ENCODE results near the gene ADSS1.
"Not testable (repeated sequence)": the region's sequence is repeated elsewhere in the genome, so short reads cannot be mapped to it uniquely, and the experiment has no call there.

The ADSS1 gene

DNA sequence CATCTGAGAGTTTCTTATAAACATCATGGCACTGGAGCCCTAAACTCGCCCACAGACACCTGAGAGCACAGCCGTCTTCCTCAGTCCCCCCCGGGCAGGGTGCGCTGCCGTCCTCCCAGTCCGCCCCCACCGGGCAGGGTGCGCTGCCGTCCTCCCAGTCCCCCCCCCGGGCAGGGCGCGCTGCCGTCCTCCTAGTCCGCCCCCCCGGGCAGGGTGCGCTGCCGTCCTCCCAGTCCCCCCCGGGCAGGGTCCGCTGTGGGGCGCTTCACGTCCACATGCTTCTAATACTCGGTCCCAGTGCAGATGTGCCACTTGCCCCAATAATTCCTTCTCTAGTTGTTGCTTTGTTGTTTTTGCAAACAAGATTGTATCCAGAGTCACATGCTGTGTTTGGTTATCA, 6.9 kb upstream of the ADSS1 start:
- DNase-seq (ENCODE audit: low read depth in 3 of 3) = no peak

DNA sequence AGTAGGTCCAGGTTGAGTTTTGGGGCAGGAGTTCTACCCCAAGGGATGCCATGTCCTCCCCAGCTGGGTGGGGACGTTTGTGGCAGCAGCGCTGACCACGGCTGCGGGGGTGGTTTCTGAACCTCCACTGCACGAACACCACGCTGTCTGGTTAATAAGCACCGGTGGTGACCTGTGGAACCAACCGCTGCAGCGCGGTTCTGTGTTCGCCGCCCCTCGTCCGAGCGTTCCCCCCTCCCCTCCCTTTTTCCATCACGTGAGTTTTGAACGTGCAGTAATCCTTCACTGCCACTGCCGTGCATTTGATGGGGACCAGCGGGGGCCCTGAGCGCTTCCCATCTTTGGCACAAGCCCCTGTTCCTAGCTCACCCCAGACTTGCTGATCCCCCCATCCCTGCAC, 6.4 kb upstream of the ADSS1 start:
- no peak for DNase-seq (ENCODE audit: low read depth in 3 of 3)

DNA sequence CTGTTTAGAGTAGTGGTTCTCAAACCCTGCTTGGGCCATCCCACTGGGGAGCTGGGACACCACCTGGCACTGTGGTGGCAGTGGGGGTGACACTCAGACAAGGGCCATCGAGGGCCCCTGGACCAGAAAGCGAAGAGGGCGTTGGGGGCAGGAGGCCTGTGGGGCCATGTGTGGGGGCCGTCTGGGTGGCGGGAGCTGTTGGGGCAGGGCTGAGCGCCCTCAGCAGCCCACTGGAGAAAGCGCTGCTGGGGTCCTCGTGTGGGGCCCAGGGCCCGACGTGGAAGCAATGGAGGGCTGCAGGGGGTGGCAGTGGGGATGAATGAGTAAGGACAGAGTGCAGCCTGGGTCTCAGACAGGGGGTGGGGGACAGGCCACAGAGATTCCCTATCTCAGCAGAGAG, 5.9 kb upstream of the ADSS1 start:
- DNase-seq (ENCODE audit: low read depth in 3 of 3) = no peak

DNA sequence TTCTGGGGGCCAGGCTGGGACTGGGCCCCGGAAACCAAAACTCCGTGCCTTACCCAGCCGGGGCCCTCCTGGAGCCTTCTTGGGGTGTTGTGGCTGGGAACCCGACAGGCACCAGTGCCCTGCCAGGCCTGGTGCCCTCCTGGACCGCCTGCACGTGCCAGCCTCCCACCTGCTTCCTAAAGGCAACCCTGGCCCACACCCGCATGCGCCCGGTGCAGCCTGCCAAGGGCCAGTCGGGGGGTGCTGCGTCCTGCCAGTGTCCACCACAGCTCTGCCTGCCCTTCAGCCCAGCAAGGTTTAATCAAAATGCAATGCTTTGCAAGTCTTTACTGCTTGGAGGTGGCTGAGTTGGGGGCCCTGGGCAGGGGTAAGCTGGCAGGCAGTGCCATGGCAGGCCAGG, 5.2 kb upstream of the ADSS1 start:
- DNase-seq (ENCODE audit: low read depth in 3 of 3) = no peak

DNA sequence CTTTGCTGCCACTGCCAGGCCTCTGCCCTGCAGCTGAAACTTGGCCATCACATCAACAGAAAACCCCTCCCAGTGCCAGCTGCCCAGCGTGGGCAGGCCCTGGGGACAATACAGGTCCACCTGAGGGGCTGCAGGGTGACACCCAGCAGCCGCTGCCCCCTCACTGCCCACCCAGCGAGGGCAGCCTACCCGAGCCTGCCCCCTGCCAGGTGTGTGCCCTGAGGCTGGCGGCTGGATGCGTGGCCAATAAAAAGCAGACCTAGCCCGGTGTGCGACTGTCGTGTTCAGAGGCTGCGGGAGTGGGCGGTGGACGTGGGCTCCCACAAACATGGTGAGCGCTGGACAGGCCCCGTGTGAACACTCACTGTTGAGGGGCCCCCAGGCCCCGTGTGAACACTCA, 4.7 kb upstream of the ADSS1 start:
- DNase-seq (ENCODE audit: low read depth in 3 of 3) = no peak

DNA sequence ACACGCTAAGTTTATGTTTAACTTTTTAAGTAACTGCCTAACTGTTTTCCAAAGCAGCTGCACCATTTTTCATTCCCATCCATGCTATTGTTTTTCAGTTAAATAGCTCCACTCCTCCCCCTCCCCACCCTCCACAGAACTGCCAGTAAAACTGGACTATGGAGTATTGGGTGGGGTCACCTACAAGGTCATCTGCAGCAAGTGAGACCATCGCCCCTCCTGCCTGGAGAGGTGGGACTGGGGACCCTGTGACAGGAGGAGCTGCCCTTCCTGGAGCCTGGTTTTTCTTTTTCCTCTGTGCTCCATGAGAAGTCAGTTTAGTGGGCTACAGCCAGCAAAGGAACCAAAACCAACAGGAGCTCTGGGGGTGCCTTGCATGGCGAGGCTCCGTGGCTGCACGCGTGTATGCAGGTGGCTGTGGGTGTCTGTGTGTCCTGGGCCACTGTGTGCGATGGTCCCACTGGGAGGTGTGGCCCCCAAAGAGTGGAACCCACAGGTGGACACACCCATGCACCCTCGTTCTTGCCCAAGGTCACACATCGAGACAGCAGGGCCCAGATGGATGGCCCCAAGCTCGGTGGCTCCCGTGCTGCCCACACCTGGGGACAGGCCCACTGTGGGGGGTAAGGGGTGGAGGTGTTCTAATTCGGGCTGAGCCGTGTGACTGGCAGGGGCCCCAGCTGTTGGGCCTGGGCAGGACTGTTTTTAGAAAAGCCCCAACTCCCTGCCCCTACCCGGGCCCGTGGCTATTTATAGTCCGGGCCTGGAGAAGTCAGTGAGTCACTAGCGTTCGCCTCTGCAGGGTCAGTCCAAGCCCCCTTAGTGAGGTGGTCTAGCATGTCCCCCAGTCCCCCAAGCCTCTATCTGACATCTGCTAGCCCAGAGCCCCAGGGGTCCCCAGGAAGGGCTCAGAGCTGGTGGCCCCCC, 2.3 kb upstream of the ADSS1 start:
- no peak for DNase-seq (ENCODE audit: low read depth in 3 of 3)

DNA sequence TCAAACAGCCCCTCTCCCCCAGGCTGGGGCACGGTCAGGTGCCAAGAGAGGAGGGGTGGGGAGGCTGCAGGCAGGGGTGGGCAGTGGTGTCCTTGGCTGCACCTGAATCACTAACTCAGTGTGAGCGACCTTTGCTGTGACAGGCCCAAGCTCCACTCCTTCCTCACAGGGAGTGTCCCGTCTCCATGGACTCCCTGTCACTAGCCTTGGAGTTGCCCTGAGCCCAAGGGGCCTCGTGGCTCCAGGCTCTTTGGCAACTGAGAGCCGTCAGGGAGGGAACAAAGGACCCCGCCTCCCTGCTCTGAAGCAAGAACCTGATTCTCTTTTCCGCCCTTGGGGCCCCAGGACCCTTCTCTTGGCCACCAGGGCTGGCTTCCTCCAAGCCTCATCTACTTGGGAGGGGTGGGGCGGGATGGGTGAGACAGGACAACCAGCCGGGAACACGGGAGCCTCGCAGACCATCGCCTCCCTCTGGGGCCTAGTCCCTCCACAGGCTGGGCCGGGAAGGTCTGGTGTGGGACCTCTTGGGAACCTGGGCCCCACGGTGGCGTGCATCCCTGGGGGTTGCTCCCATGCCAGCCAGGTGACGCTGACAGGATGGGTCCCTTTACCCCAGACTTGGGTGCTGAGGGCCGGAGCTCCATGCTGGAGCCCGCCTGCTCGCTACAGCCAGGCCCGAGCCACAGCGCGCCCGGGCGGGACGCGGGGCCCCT, 935 bp upstream of the ADSS1 start:
- no peak for DNase-seq (ENCODE audit: low read depth in 3 of 3)

DNA sequence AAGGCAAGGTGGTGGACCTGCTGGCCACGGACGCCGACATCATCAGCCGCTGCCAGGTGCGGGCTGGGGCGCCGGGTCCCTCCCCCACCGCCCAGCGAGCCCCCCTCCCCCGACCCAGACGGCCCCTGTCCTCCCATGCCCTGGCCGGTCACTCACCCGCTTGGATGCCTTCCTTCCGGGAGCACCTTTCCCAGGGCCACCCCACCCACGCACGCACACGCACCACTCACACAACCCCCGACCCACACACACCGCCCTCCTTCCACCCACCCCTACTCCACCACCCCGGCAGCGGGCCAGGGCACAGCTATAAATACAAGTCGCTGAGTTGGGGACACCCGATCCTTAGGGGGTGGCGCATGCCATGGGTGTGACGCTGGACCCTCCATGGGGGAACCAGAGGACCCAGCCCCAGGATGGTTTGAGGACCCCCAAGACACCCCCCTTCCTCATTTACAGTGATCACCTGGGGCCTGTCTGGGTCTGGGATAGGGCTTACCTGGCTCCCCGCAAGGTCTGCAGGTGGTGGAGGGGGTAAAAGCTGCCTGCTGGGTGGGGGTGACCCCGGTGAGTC, 465 bp downstream of the ADSS1 start:
- DNase-seq (ENCODE audit: low read depth in 3 of 3) = no peak

DNA sequence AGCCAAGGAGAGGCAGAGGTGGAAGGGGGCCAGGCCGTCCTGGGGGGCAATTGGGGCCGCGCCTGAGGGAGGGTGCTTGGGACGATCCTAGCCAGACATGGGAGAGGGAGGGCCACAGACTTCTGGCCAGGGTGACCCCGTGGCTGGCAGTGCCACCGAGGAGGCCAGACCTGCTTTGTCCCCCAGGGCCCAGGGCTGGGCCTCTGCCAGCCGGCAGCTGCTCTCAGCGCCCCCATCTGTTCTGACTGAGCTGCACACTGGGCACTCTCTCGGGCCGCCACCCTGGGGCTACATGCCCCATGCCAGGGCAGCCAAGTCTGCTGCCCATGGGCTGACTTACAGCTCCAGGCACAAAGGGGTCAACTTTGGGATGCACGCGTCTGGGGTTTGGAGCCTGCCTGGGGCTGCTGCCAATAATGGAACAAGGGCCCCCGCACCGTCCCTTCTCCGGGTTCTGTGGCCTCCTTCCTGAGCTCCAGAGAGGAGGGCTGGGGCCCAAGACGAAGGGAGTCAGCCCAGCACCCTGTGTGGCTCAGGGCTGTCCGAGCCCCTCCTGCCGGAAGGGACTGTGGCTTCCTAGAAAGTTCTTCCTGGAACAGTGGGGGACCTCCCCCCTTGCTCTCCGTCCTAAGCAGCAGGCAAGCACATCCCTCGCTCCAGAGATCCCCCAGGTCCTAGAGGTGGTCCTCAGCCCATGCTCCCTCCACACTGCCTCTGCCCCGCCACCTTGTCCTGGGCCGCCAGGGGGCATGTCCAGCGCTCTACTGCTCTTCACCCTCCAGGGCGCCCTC, 1.1 kb downstream of the ADSS1 start:
- no peak for DNase-seq (ENCODE audit: low read depth in 3 of 3)

DNA sequence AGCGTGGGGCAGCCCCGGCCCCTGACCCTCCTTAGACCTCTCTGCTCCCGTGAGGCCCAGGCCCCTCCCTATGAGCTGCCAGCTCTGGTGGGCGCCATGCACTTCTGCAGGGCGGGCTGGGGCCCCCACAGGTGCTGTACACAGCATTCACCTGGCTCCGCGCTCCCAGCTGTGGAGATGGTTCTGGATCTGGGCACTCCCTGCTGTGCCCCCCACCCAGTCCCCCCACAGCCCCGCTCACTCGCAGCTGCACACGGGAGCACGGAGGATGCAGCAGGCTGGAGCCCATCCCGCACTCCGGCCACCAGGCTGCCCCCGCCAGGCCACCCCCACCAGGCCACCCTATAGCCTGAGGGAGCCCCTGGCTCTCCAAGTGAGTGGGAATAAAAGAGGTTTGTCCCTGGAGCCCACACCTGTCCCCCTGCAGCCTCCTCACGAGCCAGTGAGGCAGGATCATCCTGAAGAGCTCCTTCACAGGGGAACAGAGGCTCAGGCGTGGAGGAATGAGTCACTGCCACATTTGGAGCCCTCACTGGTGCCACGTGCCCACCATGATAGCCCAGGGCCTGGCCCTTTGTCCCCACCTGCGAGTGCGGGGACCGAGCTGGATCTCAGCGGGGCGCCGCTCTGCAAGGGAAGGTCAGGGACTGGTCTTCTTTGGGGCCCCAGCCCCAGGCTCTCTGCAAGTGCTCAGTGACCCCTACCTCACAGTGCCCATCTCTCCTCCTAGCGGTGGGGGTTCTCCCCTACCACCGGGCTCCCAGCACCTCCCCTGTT, 1.9 kb downstream of the ADSS1 start:
- no peak for DNase-seq (ENCODE audit: low read depth in 3 of 3)

DNA sequence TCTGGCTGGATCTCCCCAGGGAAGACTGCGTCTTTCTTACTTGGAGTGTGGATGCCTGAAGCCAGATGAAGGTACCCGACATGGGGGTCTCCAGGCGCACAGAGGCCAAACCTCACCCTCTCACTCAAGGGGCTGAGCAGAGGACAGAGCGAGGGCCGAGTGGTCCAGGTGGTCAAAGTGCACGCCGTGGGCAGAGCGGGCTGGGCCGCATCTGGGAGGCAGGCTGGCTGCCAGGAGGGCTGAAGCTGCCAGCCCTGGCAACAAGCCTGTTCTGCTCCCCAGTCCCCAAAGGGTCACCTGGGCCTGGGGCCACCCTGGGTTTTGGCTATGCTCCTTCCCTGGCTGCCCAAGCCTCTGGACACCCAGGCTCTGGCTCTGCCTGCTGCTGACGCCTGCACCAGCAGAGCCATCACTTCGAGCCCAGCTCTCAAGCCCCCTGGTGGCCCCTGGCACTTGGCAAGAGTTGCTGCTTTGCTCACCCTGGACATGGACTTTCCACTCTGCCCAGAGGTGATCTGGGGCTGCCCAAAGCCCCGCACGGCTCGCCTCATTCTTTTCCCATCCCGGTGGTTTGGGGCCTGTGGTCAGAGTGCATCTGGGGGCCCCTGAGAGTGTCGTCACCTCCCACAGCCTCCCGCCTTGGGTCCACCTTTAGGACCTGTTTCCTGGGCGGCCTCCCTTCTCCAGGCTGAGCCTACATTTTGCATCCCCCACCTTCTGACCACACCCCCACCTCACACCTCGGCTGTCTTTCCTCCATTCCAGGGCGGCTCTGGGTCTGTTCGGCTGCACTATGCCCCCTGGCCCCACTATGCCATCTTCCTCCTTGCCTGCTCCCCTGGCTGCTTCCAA, 2.8 kb downstream of the ADSS1 start:
- no peak for DNase-seq (ENCODE audit: low read depth in 3 of 3)

DNA sequence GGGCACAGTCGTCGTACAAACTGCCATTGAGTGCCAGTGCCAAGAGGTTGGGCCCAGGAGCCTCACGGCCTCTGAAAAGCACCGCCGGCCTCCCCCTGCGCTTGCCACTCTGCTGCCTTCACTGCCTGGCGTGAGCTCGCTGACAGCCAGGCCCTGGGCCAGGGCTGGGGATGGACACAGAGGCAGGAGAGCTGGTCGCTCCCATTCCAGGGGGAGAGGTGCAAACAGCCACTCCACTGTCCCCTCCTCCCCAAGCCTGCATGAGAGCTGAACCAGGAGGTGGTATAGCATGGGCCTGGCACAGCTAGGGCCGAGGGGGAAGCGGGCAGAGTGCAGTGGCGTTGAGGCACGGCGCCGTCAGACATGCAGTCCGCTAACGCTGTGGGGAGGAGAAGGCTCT, 4.6 kb downstream of the ADSS1 start:
- no peak for DNase-seq (ENCODE audit: low read depth in 3 of 3)

DNA sequence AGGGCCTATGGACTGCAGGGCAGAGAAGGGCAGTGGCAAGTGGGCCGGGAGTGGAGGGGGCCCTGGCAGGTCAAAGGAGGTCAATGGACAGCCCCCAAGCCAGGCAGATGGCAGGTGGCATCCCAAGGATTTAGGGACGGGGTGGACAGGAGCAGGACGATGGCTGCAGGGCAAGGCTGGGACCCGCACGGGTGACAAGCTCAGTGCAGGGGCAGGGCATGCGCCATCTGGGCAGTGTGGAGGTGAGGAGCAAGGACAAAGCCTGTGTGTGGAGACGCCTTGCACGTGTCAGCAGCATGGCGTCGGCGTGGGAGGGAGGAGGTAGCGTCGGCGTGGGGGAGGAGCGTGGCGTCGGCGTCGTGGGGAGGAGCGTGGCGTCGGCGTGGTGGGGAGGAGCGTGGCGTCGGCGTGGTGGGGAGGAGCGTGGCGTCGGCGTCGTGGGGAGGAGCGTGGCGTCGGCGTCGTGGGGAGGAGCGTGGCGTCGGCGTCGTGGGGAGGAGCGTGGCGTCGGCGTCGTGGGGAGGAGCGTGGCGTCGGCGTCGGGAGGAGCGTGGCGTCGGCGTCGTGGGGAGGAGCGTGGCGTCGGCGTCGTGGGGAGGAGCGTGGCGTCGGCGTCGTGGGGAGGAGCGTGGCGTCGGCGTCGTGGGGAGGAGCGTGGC, 5.3 kb downstream of the ADSS1 start:
- DNase-seq (ENCODE audit: low read depth in 3 of 3) = not testable (repeated sequence)

DNA sequence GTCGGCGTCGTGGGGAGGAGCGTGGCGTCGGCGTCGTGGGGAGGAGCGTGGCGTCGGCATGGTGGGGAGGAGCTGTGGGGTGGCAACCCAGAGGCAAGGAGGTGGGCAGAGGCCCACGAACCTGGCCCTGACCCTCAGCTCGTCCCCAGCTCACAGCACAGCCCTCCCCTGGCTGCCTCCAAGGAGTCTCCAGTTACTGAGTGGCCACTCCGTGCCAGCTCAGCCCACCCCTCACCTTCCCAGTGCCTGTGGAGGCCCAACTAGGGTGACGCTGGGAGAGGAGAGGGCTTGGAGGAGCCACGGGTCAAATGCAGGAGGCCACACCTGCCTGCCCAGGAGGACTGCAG, 5.8 kb downstream of the ADSS1 start:
- no peak for DNase-seq (ENCODE audit: low read depth in 3 of 3)

DNA sequence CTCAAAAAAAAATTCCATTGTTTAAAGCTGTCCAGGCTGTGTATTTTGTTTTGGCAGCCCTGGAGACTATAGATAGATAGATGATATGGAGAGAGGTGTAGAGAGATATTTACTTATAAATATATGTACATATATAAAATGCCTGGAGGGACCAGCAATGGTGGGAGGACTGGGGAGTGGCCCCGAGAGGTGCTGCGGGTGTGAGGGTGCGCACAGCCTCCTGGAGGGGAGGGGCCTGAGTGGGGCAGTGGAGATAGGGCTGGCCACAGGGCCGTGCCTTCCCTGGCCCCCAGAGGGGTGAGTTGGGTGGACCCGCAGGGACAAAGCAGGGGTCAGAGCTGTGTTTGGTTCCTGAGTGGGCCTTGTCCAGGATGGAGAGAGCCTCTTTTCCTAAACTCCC, 6.5 kb downstream of the ADSS1 start:
- DNase-seq (ENCODE audit: low read depth in 3 of 3) = no peak

DNA sequence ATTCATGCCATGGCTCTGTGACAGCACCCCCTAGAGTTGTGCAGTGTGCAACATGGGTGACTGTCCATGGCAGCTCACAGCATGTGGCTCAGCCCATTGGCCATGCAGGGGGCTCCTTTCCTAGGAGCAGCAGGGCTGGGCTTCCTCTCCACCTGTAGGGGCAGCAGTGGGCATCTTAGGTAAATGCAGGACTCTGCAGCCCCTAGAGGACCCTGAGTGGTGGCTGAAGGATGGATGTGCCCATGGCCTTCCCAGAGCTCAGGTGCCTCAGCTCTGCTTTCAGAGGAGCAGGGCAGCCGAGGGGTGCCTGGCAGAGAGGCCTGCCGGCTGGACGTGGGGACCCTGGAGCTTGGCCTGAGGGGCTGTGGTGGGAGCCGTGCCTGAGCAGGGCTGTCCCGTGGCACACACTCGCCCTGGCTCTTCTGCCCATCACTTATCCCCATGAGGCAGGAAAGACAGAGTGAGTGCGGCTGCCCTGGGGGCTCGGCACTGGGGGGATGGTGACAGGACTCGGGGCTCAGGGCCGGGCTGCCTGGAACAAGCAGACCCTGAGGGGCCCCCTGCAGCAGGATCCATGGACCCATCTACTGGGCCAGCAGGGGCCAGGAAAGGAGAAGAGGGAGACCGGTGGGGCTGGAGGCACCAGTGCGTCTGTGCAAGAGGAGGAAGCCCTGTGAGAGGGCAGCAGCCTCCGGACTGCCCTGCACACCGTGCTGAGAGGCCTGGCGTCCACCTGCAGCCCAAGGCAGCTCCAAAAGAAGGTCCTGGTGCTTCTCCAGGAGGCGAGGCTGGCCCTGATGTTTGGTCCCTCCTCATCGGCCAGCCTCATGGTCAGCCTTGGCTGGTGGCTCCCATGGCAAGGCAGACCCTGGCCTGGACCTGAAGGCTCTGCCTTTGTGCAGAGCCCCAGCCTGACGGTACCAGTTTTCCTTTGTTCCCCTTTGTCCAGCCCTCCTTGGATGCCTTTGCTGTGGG, 7.6 kb downstream of the ADSS1 start:
- no peak for DNase-seq (ENCODE audit: low read depth in 3 of 3)

DNA sequence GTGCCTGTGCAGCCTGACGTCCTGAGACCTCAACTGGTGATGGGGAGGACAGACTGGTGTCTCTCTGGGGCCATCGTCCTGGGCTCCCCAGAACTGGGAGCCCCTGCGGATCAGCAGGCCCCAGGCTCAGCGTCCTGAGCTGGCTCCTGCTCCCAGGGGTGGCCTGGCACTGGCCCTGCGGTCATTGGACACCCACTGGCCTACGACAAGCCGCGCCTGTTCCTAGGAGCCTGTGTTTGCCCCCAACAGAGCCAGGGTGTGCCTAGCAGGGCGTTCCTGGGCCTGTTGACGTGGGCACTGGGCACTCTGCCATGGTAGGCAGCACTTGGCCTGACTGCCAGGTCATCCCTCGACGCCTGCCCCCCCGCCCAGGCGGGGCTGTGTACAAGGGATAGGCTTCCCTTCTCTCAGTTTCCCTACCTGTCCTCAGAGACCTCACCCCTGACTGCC, 8.4 kb downstream of the ADSS1 start:
- no peak for DNase-seq (ENCODE audit: low read depth in 3 of 3)

DNA sequence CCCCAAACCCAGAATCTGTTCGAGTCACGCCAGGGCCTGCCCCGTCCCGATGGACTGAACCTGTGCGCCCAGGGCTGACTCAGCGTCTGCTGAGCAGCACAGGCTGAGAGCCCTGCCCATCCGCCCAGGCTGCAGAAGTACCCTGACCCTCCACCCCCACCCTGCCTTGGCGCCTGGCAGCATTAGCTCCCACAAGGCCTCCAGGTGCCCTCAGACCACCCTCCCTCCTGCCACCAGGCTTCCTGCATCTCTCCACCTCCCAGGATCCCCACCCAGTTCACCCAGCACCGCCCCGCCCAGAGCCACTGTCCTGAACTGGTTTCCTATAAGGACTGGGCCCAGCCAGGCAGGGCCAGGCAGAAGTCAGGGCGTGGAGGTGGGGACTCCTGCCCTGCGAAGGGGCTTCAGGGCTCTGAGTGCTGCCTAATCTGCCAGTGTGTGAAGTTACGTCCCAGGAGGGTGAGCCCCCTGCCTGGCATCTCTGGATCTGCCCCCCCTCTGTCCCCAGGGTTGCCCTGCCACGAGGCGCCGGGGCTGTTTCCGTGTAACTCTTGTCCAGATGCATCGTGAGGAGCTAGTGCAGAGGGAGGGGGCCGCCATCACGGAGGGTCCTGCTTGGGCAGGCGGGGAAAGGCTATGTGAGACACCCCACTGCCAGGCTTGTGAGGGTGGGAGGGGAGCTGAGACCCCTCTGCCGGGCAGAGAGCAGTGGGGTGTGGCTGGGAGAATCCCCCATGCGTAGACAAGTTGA, 9.1 kb downstream of the ADSS1 start:
- DNase-seq (ENCODE audit: low read depth in 3 of 3) = no peak

All from stimulated activated CD4-positive, alpha-beta T cell treated with anti-CD3 and anti-CD28 coated beads, TNF-alpha, amount 100 ng/mL, for 24 hours (primary cell).